Measurements from ENCODE around the gene ODAD3. TPM values are rescaled to one million over a fixed set of nuclear protein-coding genes. Genes with fewer than 3 reads are reported as not detected.

The ODAD3 gene
- under 0.01 TPM in 2 replicates for total RNA-seq

- no peaks in the 10 kb centered on the region for H3K9me3 ChIP-seq (ENCODE audit: low read depth, low read length)
- H3K4me2 ChIP-seq (ENCODE audit: insufficient read depth, low read length), result peak within 1 kb of the TSS; percentile 92
- H3K79me2 ChIP-seq (ENCODE audit: insufficient read depth, low read length), result peaks cover 23% of the 10 kb centered on the region
- H4K20me1 ChIP-seq (ENCODE audit: insufficient read depth, low read length), result peaks cover 8% of the 10 kb centered on the region
- peak; percentile 86 for TF ChIP-seq CTCF (IDR thresholded peaks at IDR 0.05; ENCODE audit: extremely low read depth, low read depth, low read length)
- H3K27me3 ChIP-seq (ENCODE audit: insufficient read depth, low read length), result no peaks in the 10 kb centered on the region
- H3K4me1 ChIP-seq (ENCODE audit: insufficient read depth, low read length), result peaks cover 13% of the 10 kb centered on the region
- DNase-seq (ENCODE audit: insufficient read length, low spot score, missing footprints), result peak; percentile 99
- peak within 1 kb of the TSS; percentile 67 for H3K27ac ChIP-seq (ENCODE audit: low read depth, low read length)
- peak within 1 kb of the TSS; percentile 100 for H3K4me3 ChIP-seq (ENCODE audit: insufficient read depth, low read length)
- peaks cover 25% of the 10 kb centered on the region for H3K36me3 ChIP-seq (ENCODE audit: insufficient read depth, low read length)
- H2AFZ ChIP-seq (ENCODE audit: low read length), result peak within 1 kb of the TSS; percentile 99
These were observed at the start of gene ODAD3, which contains the start of gene PRKCSH for GRCh38 chr19:11435057-11435832. TSS of gene ODAD3 (minus strand) at chr19:11435121. CDS start at chr19:11435016, 105 bp downstream. TSS of gene PRKCSH (plus strand) at chr19:11435635. CDS start at chr19:11436118, 483 bp downstream.

DNA sequence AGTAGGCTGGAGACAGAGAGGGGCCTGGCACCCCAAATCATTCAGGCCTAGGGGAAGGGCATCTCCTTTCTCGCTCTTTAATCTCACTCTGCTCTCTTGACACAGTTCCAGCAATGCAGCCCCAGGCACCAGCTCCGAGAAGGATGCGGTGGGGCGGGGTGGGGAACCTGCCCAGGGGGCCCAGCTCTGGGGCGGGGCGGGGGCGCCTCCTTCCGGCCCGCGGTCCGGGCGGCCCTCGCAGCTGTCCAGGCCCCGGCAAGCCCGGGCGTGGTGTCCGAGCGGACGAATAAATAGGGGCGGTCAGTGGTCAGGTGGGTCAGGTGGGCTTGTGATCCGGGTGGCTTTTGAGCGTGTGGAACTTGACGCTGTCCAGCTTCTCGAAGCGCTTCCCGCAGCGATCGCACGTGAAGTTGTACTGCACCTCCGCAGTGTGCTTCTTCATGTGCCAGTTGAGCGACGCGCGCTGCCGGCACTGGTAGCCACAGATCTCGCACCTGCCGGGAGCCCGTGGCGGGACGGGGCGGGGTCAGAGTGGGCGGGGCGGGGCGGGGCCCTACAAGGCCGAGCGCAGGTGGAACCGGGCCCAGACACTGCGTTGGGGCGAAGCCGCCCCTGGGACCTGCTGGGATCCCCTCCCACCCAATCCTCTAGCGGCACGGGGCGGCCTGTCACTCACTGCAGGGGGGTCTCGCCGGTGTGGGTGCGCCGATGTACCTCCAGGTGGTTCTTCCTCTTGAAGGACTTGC is 48.6 kb upstream of the ODAD3 start:
- Histone ChIP-seq H3K4me1 (ENCODE audit: insufficient read depth, low read length) (peaks cover 7% of the 10 kb centered on the region), H3K79me2 (ENCODE audit: insufficient read depth, low read length) (no peaks in the 10 kb centered on the region), H3K36me3 (ENCODE audit: insufficient read depth, low read length) (no peaks in the 10 kb centered on the region), H3K4me2 (ENCODE audit: insufficient read depth, low read length) (no peak overlapping the region), H3K9me3 (ENCODE audit: low read depth, low read length) (no peaks in the 10 kb centered on the region), H4K20me1 (ENCODE audit: insufficient read depth, low read length) (peaks cover 3% of the 10 kb centered on the region), H3K27me3 (ENCODE audit: insufficient read depth, low read length) (peaks cover 33% of the 10 kb centered on the region), H2AFZ (ENCODE audit: low read length) (no peak overlapping the region), H3K27ac (ENCODE audit: low read depth, low read length) (no peak overlapping the region), H3K4me3 (ENCODE audit: insufficient read depth, low read length) (no peak overlapping the region)
- no peak for TF ChIP-seq CTCF (IDR thresholded peaks at IDR 0.05; ENCODE audit: extremely low read depth, low read depth, low read length)
- DNase-seq (ENCODE audit: insufficient read length, low spot score, missing footprints), result peak; percentile 48

DNA sequence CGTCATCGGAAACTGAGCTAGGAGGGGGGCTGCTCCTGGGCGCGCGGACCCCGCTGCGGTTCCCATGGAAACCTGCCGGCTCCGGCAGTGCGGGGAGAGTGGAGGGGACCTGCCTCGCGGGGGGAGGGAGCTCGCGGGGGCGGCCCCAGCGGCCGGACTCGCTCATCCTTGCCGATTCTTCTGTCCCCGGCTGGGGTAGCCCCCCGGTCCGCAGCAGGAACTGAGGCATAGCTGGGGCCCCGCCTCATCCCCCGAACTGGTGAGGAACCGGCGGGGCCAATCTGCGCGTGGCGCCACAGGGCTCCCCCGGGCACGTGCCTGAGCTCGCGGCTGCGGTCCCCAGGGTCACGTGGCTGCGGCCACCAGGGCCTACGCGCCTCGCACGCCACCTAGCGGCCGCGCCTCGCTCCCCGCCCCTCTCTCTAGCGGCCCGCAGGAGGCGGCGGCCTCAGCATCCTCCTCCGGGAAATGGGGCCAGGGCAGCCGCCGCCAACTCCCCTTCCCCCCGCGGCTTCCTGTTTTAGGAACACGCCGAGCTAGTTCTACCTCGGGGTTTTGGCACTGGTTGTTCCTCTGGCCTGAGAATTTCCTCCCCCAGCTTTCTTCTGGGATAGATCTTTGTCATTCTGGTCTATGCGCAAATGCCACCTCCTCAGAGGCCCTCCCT is 47.6 kb upstream of the ODAD3 start:
- no peaks in the 10 kb centered on the region for H3K36me3 ChIP-seq (ENCODE audit: insufficient read depth, low read length)
- peaks cover 35% of the 10 kb centered on the region for H3K27me3 ChIP-seq (ENCODE audit: insufficient read depth, low read length)
- DNase-seq (ENCODE audit: insufficient read length, low spot score, missing footprints), result peak; percentile 100
- no peaks in the 10 kb centered on the region for H3K9me3 ChIP-seq (ENCODE audit: low read depth, low read length)
- peak; percentile 73 for TF ChIP-seq CTCF (IDR thresholded peaks at IDR 0.05; ENCODE audit: extremely low read depth, low read depth, low read length)
- H3K27ac ChIP-seq (ENCODE audit: low read depth, low read length), result no peak overlapping the region
- H3K4me3 ChIP-seq (ENCODE audit: insufficient read depth, low read length), result peak overlapping the region; percentile 64
- no peaks in the 10 kb centered on the region for H3K79me2 ChIP-seq (ENCODE audit: insufficient read depth, low read length)
- H3K4me2 ChIP-seq (ENCODE audit: insufficient read depth, low read length), result peak overlapping the region; percentile 59
- peaks cover 3% of the 10 kb centered on the region for H4K20me1 ChIP-seq (ENCODE audit: insufficient read depth, low read length)
- H2AFZ ChIP-seq (ENCODE audit: low read length), result no peak overlapping the region
- H3K4me1 ChIP-seq (ENCODE audit: insufficient read depth, low read length), result peaks cover 7% of the 10 kb centered on the region
